Cardiac fibroblast (primary cell): ENCODE results near the gene KIDINS220.

Experiments used
- DNase-seq, 2 donors: peaks; one replicate each; pipeline versions ENCODE4 v3.0.0 to v3.0.0-alpha.2; 2010; ENCODE audit warnings: low read depth in 2 of 2
- H3K4me3 ChIP-seq, 2 donors: replicated peaks in 1 of 2; 1 replicate in 1 of 2; 2 replicates in 1 of 2; pipeline ENCODE4 v1.5.1; 2011; ENCODE audit warnings: low read depth in 2 of 2, low read length in 2 of 2, mild to moderate bottlenecking in 2 of 2, moderate library complexity in 1 of 2
- CTCF ChIP-seq: IDR thresholded peaks from one replicate; pipeline ENCODE4 v1.5.1; 2011; ENCODE audit warnings: low read depth, mild to moderate bottlenecking, low read length, inconsistent platforms

Gene KIDINS220

GRCh38 chr2:8796315-8796848 is 41.0 kb downstream of the KIDINS220 start:
- DNase-seq, result no peak
- no peak overlapping the region for H3K4me3 ChIP-seq
- no peak for TF ChIP-seq CTCF

GRCh38 chr2:8794923-8795825 is 42.2 kb downstream of the KIDINS220 start:
- H3K4me3 ChIP-seq, result no peak overlapping the region
- DNase-seq, result peak; percentile 60 to 67
- no peak for TF ChIP-seq CTCF

- no peak for DNase-seq
- no peak for TF ChIP-seq CTCF
These were observed 46.7 kb downstream of the KIDINS220 start for GRCh38 chr2:8790739-8791162.

GRCh38 chr2:8786463-8786862 is 51.0 kb downstream of the KIDINS220 start:
- no peak for TF ChIP-seq CTCF
- H3K4me3 ChIP-seq, result no peak overlapping the region
- no peak for DNase-seq

More at GRCh38 chr2:8790739-8791162, 46.7 kb downstream of the KIDINS220 start:
- H3K4me3 ChIP-seq, result no peak overlapping the region

- TF ChIP-seq CTCF, result no peak
- DNase-seq, result no peak
- no peak overlapping the region for H3K4me3 ChIP-seq
These were observed 57.4 kb downstream of the KIDINS220 start for GRCh38 chr2:8779795-8780671.

GRCh38 chr2:8774371-8774770 is 63.0 kb downstream of the KIDINS220 start:
- TF ChIP-seq CTCF, result no peak
- no peak overlapping the region for H3K4me3 ChIP-seq
- DNase-seq, result no peak
